ENCODE results near the gene TFB2M. TPM values are rescaled to one million over a fixed set of nuclear protein-coding genes. Genes with fewer than 3 reads are reported as not detected.
A peak's percentile ranks its signal among the peaks of the same experiment; 100 is the strongest.
"Not testable (repeated sequence)": the region's sequence is repeated elsewhere in the genome, so short reads cannot be mapped to it uniquely, and the experiment has no call there.

The TFB2M gene
- total RNA-seq, 2 experiments from 2014 or later: 15.0 to 17.5 TPM

GRCh38 chr1:246571953-246572352, 5.9 kb upstream of the TFB2M start:
- Histone ChIP-seq H3K79me2 (ENCODE audit: insufficient read depth, low read depth, low read length) (peaks cover 93% of the 10 kb centered on the region), H3K4me2 (ENCODE audit: low read length) (peak overlapping the region; percentile 48), H4K20me1 (ENCODE audit: insufficient read depth, low read length) (no peaks in the 10 kb centered on the region), H3K4me3 (ENCODE audit: low read depth, low read length, poor library complexity, severe bottlenecking) (no peak overlapping the region), H3K9me3 (ENCODE audit: low read length) (no peaks in the 10 kb centered on the region; the same call in 1 of the 2 replicates), H3K4me1 (ENCODE audit: insufficient read depth, low read length, poor library complexity, severe bottlenecking) (peaks cover 65% of the 10 kb centered on the region), H2AFZ (ENCODE audit: low read length) (peak overlapping the region; percentile 39; the same call in 1 of the 2 replicates), H3K36me3 (ENCODE audit: insufficient read depth, low read length) (peaks cover 4% of the 10 kb centered on the region), H3K27ac (ENCODE audit: low read depth, low read length, poor library complexity, severe bottlenecking) (peak overlapping the region; percentile 16), H3K9me2 (ENCODE audit: insufficient read depth, low read length) (no peaks in the 10 kb centered on the region)
- ChIA-PET POLR2A (interaction anchor here (1.4 kb wide), 1 partner anchor 9 kb away, joined by 3 read pairs; no protein-coding TSS in a partner anchor), CTCF (ENCODE audit: unreplicated experiment) (no interaction called here)
- intact Hi-C loops (cut with micrococcal nuclease; ENCODE audit: unreplicated experiment): no loop called here
- no TSS peak for BruUV-seq (replicated peaks)
- no peak for TF ChIP-seq EZH2phosphoT487 (IDR thresholded peaks at IDR 0.05; ENCODE audit: borderline replicate concordance, low read depth, low read length)
- TF ChIP-seq, protein P1, sequence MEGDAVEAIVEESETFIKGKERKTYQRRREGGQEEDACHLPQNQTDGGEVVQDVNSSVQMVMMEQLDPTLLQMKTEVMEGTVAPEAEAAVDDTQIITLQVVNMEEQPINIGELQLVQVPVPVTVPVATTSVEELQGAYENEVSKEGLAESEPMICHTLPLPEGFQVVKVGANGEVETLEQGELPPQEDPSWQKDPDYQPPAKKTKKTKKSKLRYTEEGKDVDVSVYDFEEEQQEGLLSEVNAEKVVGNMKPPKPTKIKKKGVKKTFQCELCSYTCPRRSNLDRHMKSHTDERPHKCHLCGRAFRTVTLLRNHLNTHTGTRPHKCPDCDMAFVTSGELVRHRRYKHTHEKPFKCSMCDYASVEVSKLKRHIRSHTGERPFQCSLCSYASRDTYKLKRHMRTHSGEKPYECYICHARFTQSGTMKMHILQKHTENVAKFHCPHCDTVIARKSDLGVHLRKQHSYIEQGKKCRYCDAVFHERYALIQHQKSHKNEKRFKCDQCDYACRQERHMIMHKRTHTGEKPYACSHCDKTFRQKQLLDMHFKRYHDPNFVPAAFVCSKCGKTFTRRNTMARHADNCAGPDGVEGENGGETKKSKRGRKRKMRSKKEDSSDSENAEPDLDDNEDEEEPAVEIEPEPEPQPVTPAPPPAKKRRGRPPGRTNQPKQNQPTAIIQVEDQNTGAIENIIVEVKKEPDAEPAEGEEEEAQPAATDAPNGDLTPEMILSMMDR (conservative IDR thresholded peaks at IDR 0.05; ENCODE audit: low read length): no peak
- DNase-seq (ENCODE audit: low spot score): no peak

GRCh38 chr1:246571309-246571708, 5.2 kb upstream of the TFB2M start:
- H3K36me3 ChIP-seq (ENCODE audit: insufficient read depth, low read length); intact Hi-C loops (cut with micrococcal nuclease; ENCODE audit: unreplicated experiment); H3K9me3 ChIP-seq (ENCODE audit: low read length); BruUV-seq (replicated peaks); H4K20me1 ChIP-seq (ENCODE audit: insufficient read depth, low read length); H3K4me3 ChIP-seq (ENCODE audit: low read depth, low read length, poor library complexity, severe bottlenecking); H3K9me2 ChIP-seq (ENCODE audit: insufficient read depth, low read length); CTCF ChIA-PET (ENCODE audit: unreplicated experiment): not testable (repeated sequence)
- peak overlapping the region; percentile 16 for H3K27ac ChIP-seq (ENCODE audit: low read depth, low read length, poor library complexity, severe bottlenecking)
- H2AFZ ChIP-seq (ENCODE audit: low read length): peak overlapping the region; percentile 39; the same call in 1 of the 2 replicates
- H3K4me2 ChIP-seq (ENCODE audit: low read length): peak overlapping the region; percentile 48
- peaks cover 90% of the 10 kb centered on the region for H3K79me2 ChIP-seq (ENCODE audit: insufficient read depth, low read depth, low read length)
- POLR2A ChIA-PET: interaction anchor here (1.4 kb wide), 1 partner anchor 10 kb away, joined by 3 read pairs; no protein-coding TSS in a partner anchor
- peak; percentile 47 for DNase-seq (ENCODE audit: low spot score)
- peaks cover 61% of the 10 kb centered on the region for H3K4me1 ChIP-seq (ENCODE audit: insufficient read depth, low read length, poor library complexity, severe bottlenecking)

DNA sequence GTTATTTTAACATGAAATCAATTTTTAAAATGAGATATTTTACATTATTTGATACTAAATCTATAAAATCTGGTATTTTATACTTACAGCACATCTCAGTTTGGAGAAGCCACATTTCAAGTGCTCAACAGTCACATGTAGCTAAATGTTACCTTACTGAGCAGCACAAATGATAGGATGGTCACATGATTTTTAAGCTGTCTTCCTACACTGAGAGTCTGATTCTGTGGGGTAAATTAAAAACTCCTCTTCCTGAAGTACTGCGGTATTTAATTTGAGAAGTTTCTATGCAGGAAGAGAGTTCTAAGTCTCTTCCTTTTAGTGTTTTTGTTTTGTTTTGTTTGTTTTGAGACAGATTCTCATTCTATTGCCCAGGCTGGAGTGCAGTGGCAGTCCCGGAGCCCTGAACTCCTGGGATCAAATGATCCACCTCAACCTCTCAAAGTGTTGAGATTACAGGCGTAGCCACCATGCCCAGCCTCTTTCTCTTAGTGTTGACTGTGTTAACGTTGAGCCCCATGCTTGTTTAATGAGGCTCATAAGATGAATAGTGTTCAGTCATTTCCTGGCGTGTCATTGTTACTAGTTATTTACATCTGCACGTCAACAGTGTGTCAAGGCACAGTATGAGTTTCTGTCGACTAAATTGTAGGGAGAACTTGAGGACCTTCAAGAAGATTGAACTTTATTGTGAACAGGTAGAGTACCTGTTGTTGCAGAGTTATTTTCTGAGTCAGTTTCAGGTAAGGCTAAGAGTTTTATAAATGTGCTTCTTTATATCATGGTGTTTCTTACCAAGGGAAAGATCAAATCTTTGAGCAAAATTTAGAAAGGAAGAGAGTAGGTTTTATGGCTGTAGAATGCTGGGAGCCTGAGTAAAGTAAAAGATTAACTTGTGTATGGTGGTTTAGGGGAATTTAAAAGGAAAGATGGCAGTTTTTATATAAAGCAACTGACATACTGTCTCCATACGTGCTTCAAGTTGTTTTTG, 3.5 kb upstream of the TFB2M start:
- no peaks in the 10 kb centered on the region for H4K20me1 ChIP-seq (ENCODE audit: insufficient read depth, low read length)
- POLR2A ChIA-PET: interaction anchor here (0.5 to 2.3 kb wide), 4 partner anchors 9 to 154 kb away, joined by 3 to 9 read pairs (median 3); no protein-coding TSS in a partner anchor
- H3K4me2 ChIP-seq (ENCODE audit: low read length): peak overlapping the region; percentile 65
- peak overlapping the region; percentile 44 for H3K27ac ChIP-seq (ENCODE audit: low read depth, low read length, poor library complexity, severe bottlenecking)
- H2AFZ ChIP-seq (ENCODE audit: low read length): no peak overlapping the region
- intact Hi-C loops (cut with micrococcal nuclease; ENCODE audit: unreplicated experiment): loop anchor here (2.0 to 10.0 kb wide), 4 partner anchors 73 to 645 kb away; no protein-coding TSS in a partner anchor
- peaks cover 90% of the 10 kb centered on the region for H3K79me2 ChIP-seq (ENCODE audit: insufficient read depth, low read depth, low read length)
- no peak for TF ChIP-seq EZH2phosphoT487 (IDR thresholded peaks at IDR 0.05; ENCODE audit: borderline replicate concordance, low read depth, low read length)
- H3K36me3 ChIP-seq (ENCODE audit: insufficient read depth, low read length): peaks cover 4% of the 10 kb centered on the region; the same call in 1 of the 2 replicates
- no TSS peak for BruUV-seq (replicated peaks)
- DNase-seq (ENCODE audit: low spot score): no peak
- CTCF ChIA-PET (ENCODE audit: unreplicated experiment): interaction anchor here (0.6 kb wide), 1 partner anchor 63 kb away, joined by 3 read pairs; no protein-coding TSS in a partner anchor
- peaks cover 68% of the 10 kb centered on the region for H3K4me1 ChIP-seq (ENCODE audit: insufficient read depth, low read length, poor library complexity, severe bottlenecking)
- no peaks in the 10 kb centered on the region; the same call in 1 of the 2 replicates for H3K9me3 ChIP-seq (ENCODE audit: low read length)
- H3K4me3 ChIP-seq (ENCODE audit: low read depth, low read length, poor library complexity, severe bottlenecking): peak overlapping the region; percentile 40
- H3K9me2 ChIP-seq (ENCODE audit: insufficient read depth, low read length): no peaks in the 10 kb centered on the region

All from OCI-LY7 (cell line).